ENCODE results near the gene PDE6H. TPM values are rescaled to one million over a fixed set of nuclear protein-coding genes. Genes with fewer than 3 reads are reported as not detected.

The PDE6H gene
- total and polyA plus RNA-seq, 12 donors: not detected

- DNase-seq (no peak), ATAC-seq (no peak)
- peaks cover 0 to 4% (median 0%) of the 10 kb centered on the region in 7 donors for H3K27me3 ChIP-seq
- no peak overlapping the region for H3K4me3 ChIP-seq
- 76 to 85% methylated on average over 2 of the region's 2 CpGs for WGBS, 2 donors
- no peaks in the 10 kb centered on the region for H3K36me3 ChIP-seq
- H3K27ac ChIP-seq: no peak overlapping the region
- H3K9me3 ChIP-seq: no peaks in the 10 kb centered on the region
- TF ChIP-seq CTCF (IDR thresholded peaks at IDR 0.05): no peak
- intact Hi-C loops (cut with DNase I): loop anchor here in 2 of 10 donors (10.0 kb wide), 2 partner anchors 130 to 210 kb away; partner anchors contain the start of gene RERG (in 1 of the 2)
- H3K4me1 ChIP-seq: no peaks in the 10 kb centered on the region
Observed at GRCh38 chr12:15014708-15015107, 41.9 kb downstream of the PDE6H start.

- no peak for ATAC-seq
- no peak overlapping the region for H3K4me3 ChIP-seq
- intact Hi-C loops (cut with DNase I): loop anchor here in 2 of 10 donors (10.0 kb wide), 2 partner anchors 130 to 210 kb away; partner anchors contain the start of gene RERG (in 1 of the 2)
- no peaks in the 10 kb centered on the region for H3K9me3 ChIP-seq
- no peak for DNase-seq
- H3K27me3 ChIP-seq: peaks cover 0 to 4% (median 0%) of the 10 kb centered on the region in 7 donors
- no peaks in the 10 kb centered on the region for H3K36me3 ChIP-seq
- H3K4me1 ChIP-seq: no peaks in the 10 kb centered on the region
- 67 to 87% methylated on average over 1 of the region's 1 CpG for WGBS, 2 donors
- no peak for TF ChIP-seq CTCF (IDR thresholded peaks at IDR 0.05)
- H3K27ac ChIP-seq: no peak overlapping the region
Observed at GRCh38 chr12:15015121-15015520, 42.3 kb downstream of the PDE6H start.

- H3K4me3 ChIP-seq: no peak overlapping the region
- TF ChIP-seq CTCF (IDR thresholded peaks at IDR 0.05): no peak
- peaks cover 0 to 9% (median 0%) of the 10 kb centered on the region in 11 donors for H3K9me3 ChIP-seq
- H3K27ac ChIP-seq: no peak overlapping the region
- H3K4me1 ChIP-seq: no peaks in the 10 kb centered on the region
- no peak for DNase-seq
- ATAC-seq: no peak
- intact Hi-C loops (cut with DNase I): no loop called here
- peaks cover 0 to 4% (median 0%) of the 10 kb centered on the region in 7 donors for H3K27me3 ChIP-seq
- no peaks in the 10 kb centered on the region for H3K36me3 ChIP-seq
- 84 to 90% methylated on average over 3 of the region's 3 CpGs for WGBS, 2 donors
Observed at GRCh38 chr12:15020156-15020555, 47.3 kb downstream of the PDE6H start.

Other genes starting within 250 kb of the PDE6H start
- 10 to 100 TPM; 47.6 to 62.3 (median 56.0) TPM for gene WBP11, start 169.6 kb upstream of the PDE6H start, total RNA-seq
- 10 to 100 TPM; 11.9 to 27.6 TPM for gene WBP11, start 169.6 kb upstream of the PDE6H start, polyA plus RNA-seq
- 1 to 10 TPM; 1.2 to 5.8 (median 3.7) TPM for gene C12orf60, start 169.4 kb upstream of the PDE6H start, total RNA-seq
- gene C12orf60, start 169.4 kb upstream of the PDE6H start, polyA plus RNA-seq: 1 to 10 TPM; 3.4 to 5.5 TPM
- gene SMCO3, start 158.9 kb upstream of the PDE6H start, total RNA-seq: under 1 TPM in 5 of 10 donors, not detected in 5; 0.10 to 0.24 (median 0.12) TPM
- gene SMCO3, start 158.9 kb upstream of the PDE6H start, polyA plus RNA-seq: 1 to 10 TPM in 1 of 2 donors, under 1 TPM in 1; 0.14 to 1.3 TPM
- 1 to 10 TPM in 9 of 10 donors, under 1 TPM in 1; 0.72 to 3.9 (median 2.8) TPM for gene ART4, start 129.5 kb upstream of the PDE6H start, total RNA-seq
- gene ART4, start 129.5 kb upstream of the PDE6H start, polyA plus RNA-seq: 1 to 10 TPM; 1.3 to 2.7 TPM
- 100 to 1,000 TPM; 151 to 456 (median 254) TPM for gene MGP, start 87.2 kb upstream of the PDE6H start, total RNA-seq
- 100 to 1,000 TPM; 252 to 528 TPM for gene MGP, start 87.2 kb upstream of the PDE6H start, polyA plus RNA-seq
- gene ERP27, start 34.5 kb upstream of the PDE6H start, total RNA-seq: under 1 TPM in 8 of 10 donors, not detected in 2; 0.14 to 0.79 (median 0.28) TPM
- gene ERP27, start 34.5 kb upstream of the PDE6H start, polyA plus RNA-seq: under 1 TPM; 0.20 to 0.44 TPM
- 100 to 1,000 TPM in 1 of 10 donors, 10 to 100 TPM in 9; 28.1 to 150 (median 37.9) TPM for gene ARHGDIB, start 11.4 kb upstream of the PDE6H start, total RNA-seq
- 100 to 1,000 TPM; 114 to 144 TPM for gene ARHGDIB, start 11.4 kb upstream of the PDE6H start, polyA plus RNA-seq
- gene RERG, start 248.4 kb downstream of the PDE6H start, total RNA-seq: 1 to 10 TPM; 2.1 to 4.8 (median 2.7) TPM
- 1 to 10 TPM; 3.5 to 9.7 TPM for gene RERG, start 248.4 kb downstream of the PDE6H start, polyA plus RNA-seq

Measured in heart right ventricle (tissue), 16 donors.